ENCODE measurements around the gene CCDC187. TPM values are rescaled to one million over a fixed set of nuclear protein-coding genes. Genes with fewer than 3 reads are reported as not detected.

CCDC187 gene
- total RNA-seq, 2 donors from 2014 or later = 1.2 TPM; not detected in 1

DNA sequence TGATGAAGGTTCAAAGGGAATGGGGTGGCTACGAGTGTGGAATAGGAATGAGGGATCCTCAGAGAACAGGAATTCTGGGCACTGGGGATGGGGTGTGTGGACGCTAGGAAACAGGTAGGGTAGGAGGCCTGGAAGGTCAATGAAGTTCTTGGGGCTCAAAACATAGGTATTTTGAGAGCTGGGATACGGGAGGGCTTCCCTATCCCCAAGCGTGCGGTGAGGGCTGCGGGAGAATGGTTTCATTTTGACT lies 59.0 kb downstream of the CCDC187 start:
- H3K27ac ChIP-seq = no peak overlapping the region

DNA sequence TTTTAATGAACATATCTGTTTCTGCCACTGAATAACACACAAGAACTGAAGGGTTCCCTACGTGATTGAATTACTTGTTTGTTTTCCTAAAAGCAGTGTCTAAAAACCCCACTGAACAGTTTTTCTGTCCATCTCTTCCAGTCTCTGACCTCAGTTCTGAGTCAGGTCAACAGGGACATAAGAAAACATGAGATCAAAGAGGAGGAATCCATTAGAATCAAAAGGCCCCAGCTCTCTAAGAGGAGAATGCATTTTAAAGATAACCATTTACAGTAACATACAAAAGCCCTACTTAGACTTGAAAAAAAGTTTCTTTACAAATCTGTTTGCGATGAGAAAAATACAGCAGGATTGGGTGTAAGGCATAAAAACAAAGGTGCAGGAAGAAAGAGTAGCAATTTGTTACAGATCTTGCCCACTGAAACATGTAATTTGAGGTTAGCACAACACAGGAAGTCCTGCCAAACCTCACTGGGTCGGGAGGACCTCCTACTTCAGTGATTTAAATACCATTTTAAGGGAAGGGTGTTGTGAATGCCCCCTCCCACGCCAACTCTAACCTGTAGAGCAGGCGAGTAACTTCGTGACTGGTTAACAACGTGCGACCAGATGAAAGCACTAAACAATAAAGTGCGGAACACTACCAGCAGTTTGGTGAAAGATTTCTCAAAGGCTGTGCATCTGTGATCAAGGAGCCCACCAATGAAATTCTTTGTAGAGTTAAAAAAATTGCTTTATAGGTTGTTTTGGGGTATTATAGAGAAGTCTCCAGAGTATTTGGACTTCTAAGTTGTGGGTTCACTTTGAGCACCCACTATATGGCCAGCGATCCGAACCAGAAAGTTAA lies 59.5 kb downstream of the CCDC187 start:
- Histone ChIP-seq H3K27ac (no peak overlapping the region), H3K9me3 (no peaks in the 10 kb centered on the region), H3K27me3 (replicated peaks; ENCODE audit: insufficient read depth) (no peaks in the 10 kb centered on the region), H3K36me3 (no peaks in the 10 kb centered on the region), H3K4me1 (replicated peaks) (peaks cover 7% of the 10 kb centered on the region), H3K4me3 (peak overlapping the region in 1 of 2 donors; percentile 70)
- WGBS = 24% methylated on average over 11 of the region's 11 CpGs
- TF ChIP-seq, protein P1, sequence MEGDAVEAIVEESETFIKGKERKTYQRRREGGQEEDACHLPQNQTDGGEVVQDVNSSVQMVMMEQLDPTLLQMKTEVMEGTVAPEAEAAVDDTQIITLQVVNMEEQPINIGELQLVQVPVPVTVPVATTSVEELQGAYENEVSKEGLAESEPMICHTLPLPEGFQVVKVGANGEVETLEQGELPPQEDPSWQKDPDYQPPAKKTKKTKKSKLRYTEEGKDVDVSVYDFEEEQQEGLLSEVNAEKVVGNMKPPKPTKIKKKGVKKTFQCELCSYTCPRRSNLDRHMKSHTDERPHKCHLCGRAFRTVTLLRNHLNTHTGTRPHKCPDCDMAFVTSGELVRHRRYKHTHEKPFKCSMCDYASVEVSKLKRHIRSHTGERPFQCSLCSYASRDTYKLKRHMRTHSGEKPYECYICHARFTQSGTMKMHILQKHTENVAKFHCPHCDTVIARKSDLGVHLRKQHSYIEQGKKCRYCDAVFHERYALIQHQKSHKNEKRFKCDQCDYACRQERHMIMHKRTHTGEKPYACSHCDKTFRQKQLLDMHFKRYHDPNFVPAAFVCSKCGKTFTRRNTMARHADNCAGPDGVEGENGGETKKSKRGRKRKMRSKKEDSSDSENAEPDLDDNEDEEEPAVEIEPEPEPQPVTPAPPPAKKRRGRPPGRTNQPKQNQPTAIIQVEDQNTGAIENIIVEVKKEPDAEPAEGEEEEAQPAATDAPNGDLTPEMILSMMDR (IDR thresholded peaks at IDR 0.05) = no peak
- TF ChIP-seq POLR2A (IDR thresholded peaks at IDR 0.05) (no peak), POLR2AphosphoS5 (IDR thresholded peaks at IDR 0.05) (no peak)
- DNase-seq (ENCODE audit: low spot score) = no peak
- intact Hi-C loops (cut with DNase I) = no loop called here

More for the DNA sequence above, 59.0 kb downstream of the CCDC187 start:
- Histone ChIP-seq H3K9me3 (no peaks in the 10 kb centered on the region), H3K36me3 (no peaks in the 10 kb centered on the region), H3K4me3 (peak overlapping the region; percentile 63 to 70), H3K4me1 (replicated peaks) (peaks cover 7% of the 10 kb centered on the region), H3K27me3 (replicated peaks; ENCODE audit: insufficient read depth) (no peaks in the 10 kb centered on the region)
- WGBS = under 1% methylated on average over 6 of the region's 6 CpGs
- intact Hi-C loops (cut with DNase I) = no loop called here
- DNase-seq (ENCODE audit: low spot score) = no peak
- TF ChIP-seq POLR2A (IDR thresholded peaks at IDR 0.05) = no peak
- TF ChIP-seq, protein P1 (IDR thresholded peaks at IDR 0.05) = no peak
- TF ChIP-seq POLR2AphosphoS5 (IDR thresholded peaks at IDR 0.05) = no peak

DNA sequence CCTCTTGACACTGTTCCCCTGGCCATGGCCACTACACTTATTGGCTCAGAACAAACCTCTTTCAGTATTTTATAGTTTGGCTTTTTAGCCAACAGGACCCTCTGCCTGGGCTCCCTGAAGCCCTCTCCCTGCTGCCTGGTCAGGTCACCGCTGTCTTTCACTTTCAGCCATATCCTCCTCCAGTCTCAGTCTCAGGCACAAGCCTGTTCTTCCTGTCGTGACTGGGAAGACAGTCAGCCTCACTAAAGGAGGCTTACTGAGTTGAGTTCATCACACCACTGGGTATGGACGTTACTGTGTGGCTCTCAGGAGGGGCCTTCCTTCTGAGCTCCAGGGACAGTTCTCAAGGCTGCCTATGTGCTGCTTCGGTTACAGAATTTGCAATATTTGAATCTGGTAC lies 60.3 kb downstream of the CCDC187 start:
- no peak overlapping the region for H3K4me3 ChIP-seq
- TF ChIP-seq POLR2A (IDR thresholded peaks at IDR 0.05) (no peak), POLR2AphosphoS5 (IDR thresholded peaks at IDR 0.05) (no peak)
- TF ChIP-seq, protein P1 (IDR thresholded peaks at IDR 0.05) = no peak
- H3K4me1 ChIP-seq (replicated peaks) = peaks cover 7% of the 10 kb centered on the region
- DNase-seq (ENCODE audit: low spot score) = no peak
- H3K9me3 ChIP-seq = no peaks in the 10 kb centered on the region
- intact Hi-C loops (cut with DNase I) = no loop called here
- no peak overlapping the region for H3K27ac ChIP-seq
- 70% methylated on average over 4 of the region's 4 CpGs for WGBS
- no peaks in the 10 kb centered on the region for H3K27me3 ChIP-seq (replicated peaks; ENCODE audit: insufficient read depth)
- no peaks in the 10 kb centered on the region for H3K36me3 ChIP-seq

DNA sequence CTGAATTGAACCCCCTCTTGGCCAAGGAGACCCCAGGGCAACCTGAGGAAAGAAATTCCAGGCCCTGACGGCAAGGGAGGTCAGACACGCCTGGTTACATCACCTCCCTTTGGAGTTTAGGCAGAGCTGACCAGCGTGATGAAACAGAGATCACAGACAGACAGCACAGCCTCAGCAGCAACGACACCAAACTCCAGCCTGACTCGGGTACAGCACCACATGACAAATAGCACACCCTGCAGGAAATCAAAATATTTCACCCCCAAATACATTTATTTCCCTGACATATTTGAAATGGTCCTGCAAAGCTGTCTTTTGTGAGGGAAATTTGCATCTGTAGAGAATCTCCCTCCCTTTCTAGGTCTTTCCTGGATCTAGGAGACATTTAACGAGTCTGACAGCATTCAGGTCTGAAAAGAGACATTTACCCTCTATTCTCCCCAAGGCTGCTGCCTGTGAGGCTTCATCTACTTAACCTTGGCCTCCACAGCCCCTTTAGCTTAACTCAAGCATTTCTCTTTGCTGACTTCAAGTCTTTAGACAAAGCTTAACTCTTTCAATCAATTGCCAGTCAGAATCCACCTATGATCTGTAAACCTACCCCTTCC lies 60.9 kb downstream of the CCDC187 start:
- no peak overlapping the region for H3K27ac ChIP-seq
- no peaks in the 10 kb centered on the region for H3K36me3 ChIP-seq
- TF ChIP-seq POLR2AphosphoS5 (IDR thresholded peaks at IDR 0.05) (no peak), POLR2A (IDR thresholded peaks at IDR 0.05) (no peak)
- TF ChIP-seq, protein P1 (IDR thresholded peaks at IDR 0.05) = no peak
- no peaks in the 10 kb centered on the region for H3K27me3 ChIP-seq (replicated peaks; ENCODE audit: insufficient read depth)
- no peak for DNase-seq (ENCODE audit: low spot score)
- H3K4me1 ChIP-seq (replicated peaks) = peaks cover 7% of the 10 kb centered on the region
- no peaks in the 10 kb centered on the region for H3K9me3 ChIP-seq
- intact Hi-C loops (cut with DNase I) = no loop called here
- no peak overlapping the region for H3K4me3 ChIP-seq
- WGBS = 65% methylated on average over 6 of the region's 6 CpGs

DNA sequence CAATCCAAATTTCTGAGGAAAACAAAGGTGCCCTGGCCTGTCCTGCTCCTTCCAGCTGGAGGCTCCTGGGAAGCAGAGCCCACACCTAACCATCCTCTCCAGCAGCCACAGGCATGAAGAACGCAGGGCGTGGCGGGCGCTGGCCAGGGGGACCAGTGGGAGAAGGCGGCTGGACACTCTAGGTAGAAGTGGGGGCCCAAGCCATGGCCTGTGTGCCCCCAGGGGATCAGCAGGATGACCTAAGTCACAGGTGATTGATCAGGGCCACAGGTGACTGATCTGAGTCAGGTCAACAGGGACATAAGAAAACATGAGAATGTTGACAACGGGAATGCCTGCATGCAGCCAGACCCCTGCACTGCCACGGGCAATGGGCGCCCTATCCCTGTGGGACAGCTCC lies 61.6 kb downstream of the CCDC187 start:
- TF ChIP-seq POLR2A (IDR thresholded peaks at IDR 0.05) = no peak
- no peak for TF ChIP-seq POLR2AphosphoS5 (IDR thresholded peaks at IDR 0.05)
- TF ChIP-seq, protein P1 (IDR thresholded peaks at IDR 0.05) = no peak
- Histone ChIP-seq H3K27ac (no peak overlapping the region), H3K36me3 (no peaks in the 10 kb centered on the region), H3K27me3 (replicated peaks; ENCODE audit: insufficient read depth) (no peaks in the 10 kb centered on the region), H3K9me3 (no peaks in the 10 kb centered on the region), H3K4me1 (replicated peaks) (peaks cover 7% of the 10 kb centered on the region), H3K4me3 (no peak overlapping the region)
- WGBS = 90% methylated on average over 8 of the region's 8 CpGs
- DNase-seq (ENCODE audit: low spot score) = no peak
- intact Hi-C loops (cut with DNase I) = no loop called here
